Measurements from ENCODE around the gene AIMP1.

- TF ChIP-seq, protein P1, sequence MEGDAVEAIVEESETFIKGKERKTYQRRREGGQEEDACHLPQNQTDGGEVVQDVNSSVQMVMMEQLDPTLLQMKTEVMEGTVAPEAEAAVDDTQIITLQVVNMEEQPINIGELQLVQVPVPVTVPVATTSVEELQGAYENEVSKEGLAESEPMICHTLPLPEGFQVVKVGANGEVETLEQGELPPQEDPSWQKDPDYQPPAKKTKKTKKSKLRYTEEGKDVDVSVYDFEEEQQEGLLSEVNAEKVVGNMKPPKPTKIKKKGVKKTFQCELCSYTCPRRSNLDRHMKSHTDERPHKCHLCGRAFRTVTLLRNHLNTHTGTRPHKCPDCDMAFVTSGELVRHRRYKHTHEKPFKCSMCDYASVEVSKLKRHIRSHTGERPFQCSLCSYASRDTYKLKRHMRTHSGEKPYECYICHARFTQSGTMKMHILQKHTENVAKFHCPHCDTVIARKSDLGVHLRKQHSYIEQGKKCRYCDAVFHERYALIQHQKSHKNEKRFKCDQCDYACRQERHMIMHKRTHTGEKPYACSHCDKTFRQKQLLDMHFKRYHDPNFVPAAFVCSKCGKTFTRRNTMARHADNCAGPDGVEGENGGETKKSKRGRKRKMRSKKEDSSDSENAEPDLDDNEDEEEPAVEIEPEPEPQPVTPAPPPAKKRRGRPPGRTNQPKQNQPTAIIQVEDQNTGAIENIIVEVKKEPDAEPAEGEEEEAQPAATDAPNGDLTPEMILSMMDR (IDR thresholded peaks at IDR 0.05; ENCODE audit: insufficient read depth, low read depth, low read length), result no peak
- TF ChIP-seq EZH2 (IDR thresholded peaks at IDR 0.05; ENCODE audit: insufficient read depth, low read length), result no peak
Observed at GRCh38 chr4:106297245-106298035, 18.9 kb upstream of the AIMP1 start.

Measured in astrocyte (in vitro differentiated cells and primary cell).